GM20431 (cell line): ENCODE data around the gene IRF2BP1.

Experiments used
- in situ Hi-C: fragments of 300-500 bp; cut with MseI, MboI; formaldehyde crosslinking; loops from one replicate; pipeline ENCODE4 v1.15.0; 2020; ENCODE audit warnings: low sequenced_read_pairs; ENCODE audit not compliant: unreplicated experiment

The IRF2BP1 gene

GRCh38 chr19:45863840-45864628 is 21.9 kb downstream of the IRF2BP1 start, which contains the start of gene FOXA3:
Gene FOXA3 (plus strand): TSS chr19:45864326. CDS start chr19:45864457, 131 bp downstream.
- in situ Hi-C loops: no loop called here

GRCh38 chr19:45863335-45863839 is 22.6 kb downstream of the IRF2BP1 start:
- in situ Hi-C loops: no loop called here

- in situ Hi-C loops: no loop called here
These were observed 23.2 kb downstream of the IRF2BP1 start, which contains the start of gene SYMPK for GRCh38 chr19:45862564-45863334. Gene SYMPK (minus strand): TSS chr19:45863147. CDS start chr19:45854495, 8,652 bp downstream.

DNA sequence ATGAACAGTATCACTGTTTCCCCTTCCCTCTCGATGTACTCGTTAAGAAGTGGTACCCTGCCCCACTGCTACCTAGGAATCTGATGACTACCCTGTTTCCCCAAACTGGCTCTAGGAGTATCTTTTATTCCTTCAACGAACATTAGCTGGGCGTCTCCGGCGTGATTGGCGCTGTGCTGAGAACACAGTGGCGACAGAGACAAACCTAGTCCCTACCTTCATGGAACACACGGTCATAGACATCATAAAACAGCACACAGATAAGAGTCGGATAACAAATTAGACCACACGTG is 23.7 kb downstream of the IRF2BP1 start:
- in situ Hi-C loops: no loop called here

- in situ Hi-C loops: no loop called here
These were observed 25.3 kb downstream of the IRF2BP1 start for GRCh38 chr19:45860359-45861259.

- in situ Hi-C loops: no loop called here
These were observed 31.7 kb downstream of the IRF2BP1 start for GRCh38 chr19:45854167-45854778.

DNA sequence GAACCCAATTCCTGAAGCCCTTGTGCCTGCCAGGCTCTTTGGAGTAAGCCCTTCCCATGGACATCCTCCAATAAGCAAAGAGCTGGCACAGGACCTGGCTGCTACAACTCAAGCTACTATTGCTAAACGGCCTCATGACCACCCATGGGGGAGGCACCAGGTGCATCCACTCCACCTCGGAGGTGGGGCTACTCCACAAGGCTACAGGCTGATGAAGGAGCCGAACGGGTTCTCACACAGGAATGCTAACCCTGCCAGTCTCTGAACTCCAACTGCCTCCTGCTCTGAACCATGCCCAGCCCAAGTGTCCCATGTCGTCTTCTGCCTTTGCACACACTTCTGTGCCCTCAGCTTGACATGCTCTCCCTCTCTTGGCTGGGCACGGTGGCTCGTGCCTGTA is 33.0 kb downstream of the IRF2BP1 start:
- in situ Hi-C loops: no loop called here

GRCh38 chr19:45852145-45852750 is 33.7 kb downstream of the IRF2BP1 start:
- in situ Hi-C loops: no loop called here

- in situ Hi-C loops: no loop called here
These were observed 37.0 kb downstream of the IRF2BP1 start for GRCh38 chr19:45848922-45849321.

- in situ Hi-C loops: no loop called here
These were observed 38.3 kb downstream of the IRF2BP1 start for GRCh38 chr19:45847663-45848062.

- in situ Hi-C loops: no loop called here
These were observed 43.7 kb downstream of the IRF2BP1 start for GRCh38 chr19:45842198-45842597.

DNA sequence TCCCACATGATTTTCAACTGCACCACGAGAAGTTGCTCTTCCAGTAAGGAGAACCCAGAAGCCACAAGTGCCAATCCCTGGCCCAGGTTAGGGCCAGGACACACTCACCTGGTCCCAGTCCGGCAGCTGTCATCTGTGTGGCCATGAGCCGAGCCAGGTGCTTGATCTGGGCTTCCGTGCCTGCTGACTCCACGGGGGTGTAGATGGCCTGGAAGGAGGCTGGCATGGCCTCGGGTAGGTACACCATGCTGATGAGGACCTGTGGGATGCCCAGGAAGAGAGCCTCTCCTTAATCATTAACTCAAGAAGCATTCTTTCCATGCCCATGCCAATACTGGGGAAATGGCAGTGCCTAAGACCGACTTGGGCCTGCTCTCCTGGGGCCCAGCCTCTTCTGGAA is 51.0 kb downstream of the IRF2BP1 start:
- in situ Hi-C loops: no loop called here
